Neural cell (in vitro differentiated cells): ENCODE results near the gene GSG1. TPM values are rescaled to one million over a fixed set of nuclear protein-coding genes. Genes with fewer than 3 reads are reported as not detected.

Experiments used
- H2AFZ ChIP-seq: fragments of 200-600, 300-800 bp; sonication (generic), shearing (Covaris generic); 2 replicates; pipeline ENCODE4 v1.6.0; 2014; ENCODE audit warnings: low read depth, mild to moderate bottlenecking, antibody characterized with exemption, low read length, moderate library complexity
- H3F3A ChIP-seq: fragments of 200-600 bp; shearing (Covaris generic); 2 replicates; pipeline ENCODE4 v1.6.1; 2016; ENCODE audit warnings: mild to moderate bottlenecking, moderate library complexity, mixed read lengths, antibody characterized with exemption, low read length; ENCODE audit not compliant: insufficient read depth, poor library complexity, severe bottlenecking
- H3K27ac ChIP-seq: fragments of 200-600, 300-800 bp; sonication (generic), shearing (Covaris generic); 2 replicates; pipeline ENCODE4 v1.5.1; 2014; ENCODE audit warnings: mild to moderate bottlenecking, low read length, moderate library complexity
- H3K27me3 ChIP-seq: fragments of 300-800, 200-600 bp; sonication (generic), shearing (Covaris generic); 2 replicates; pipeline ENCODE4 v1.6.0; 2014; ENCODE audit warnings: mild to moderate bottlenecking, low read depth, low read length, moderate library complexity; ENCODE audit not compliant: insufficient read depth
- H3K36me3 ChIP-seq: fragments of 300-800, 200-600 bp; sonication (generic), shearing (Covaris generic); 2 replicates; pipeline ENCODE4 v1.5.1; 2014; ENCODE audit warnings: mild to moderate bottlenecking, antibody characterized with exemption, low read length, moderate library complexity; ENCODE audit not compliant: insufficient read depth
- H3K4me2 ChIP-seq: fragments of 300-800, 200-600 bp; sonication (generic), shearing (Covaris generic); 2 replicates; pipeline ENCODE4 v1.6.0; 2014; ENCODE audit warnings: mild to moderate bottlenecking, low read length
- H3K4me3 ChIP-seq: fragments of 300-800, 200-600 bp; sonication (generic), shearing (Covaris generic); 2 replicates; pipeline ENCODE4 v1.5.1; 2014; ENCODE audit warnings: mild to moderate bottlenecking, low read length, moderate library complexity
- H3K79me2 ChIP-seq: fragments of 200-600 bp; shearing (Covaris generic); replicated peaks from 2 replicates; pipeline ENCODE4 v1.6.0; 2014; ENCODE audit warnings: mild to moderate bottlenecking, low read length, moderate library complexity; ENCODE audit not compliant: insufficient read depth
- H3K9ac ChIP-seq: fragments of 300-800, 200-600 bp; sonication (generic), shearing (Covaris generic); 2 replicates; pipeline ENCODE4 v1.6.1; 2016; ENCODE audit warnings: mild to moderate bottlenecking, low read length, mixed read lengths
- H3K9me2 ChIP-seq: fragments of 200-600 bp; shearing (Covaris generic); 2 replicates; pipeline ENCODE4 v1.6.1; 2016; ENCODE audit warnings: mild to moderate bottlenecking, low read length, mixed read lengths; ENCODE audit not compliant: insufficient read depth
- H3K9me3 ChIP-seq: fragments of 200-600, 300-800 bp; sonication (generic), shearing (Covaris generic); 2 replicates; pipeline ENCODE4 v1.6.1; 2016; ENCODE audit warnings: mild to moderate bottlenecking, mixed run types, low read length, moderate library complexity, mixed read lengths
- H4K20me1 ChIP-seq: fragments of 200-600 bp; shearing (Covaris generic); 2 replicates; pipeline ENCODE4 v1.6.1; 2016; ENCODE audit warnings: mild to moderate bottlenecking, mixed run types; ENCODE audit not compliant: insufficient read depth
- CTCF ChIP-seq: fragments of 450-650 bp; IDR thresholded peaks from 2 replicates; pipeline ENCODE4 v1.5.1; 2014; ENCODE audit warnings: antibody characterized with exemption, mild to moderate bottlenecking, moderate library complexity; ENCODE audit not compliant: poor library complexity, severe bottlenecking
- EP300 ChIP-seq: fragments of 450-650 bp; conservative IDR thresholded peaks from 2 replicates; pipeline ENCODE4 v1.6.1; 2014; ENCODE audit warnings: antibody characterized with exemption, mild to moderate bottlenecking, moderate library complexity; ENCODE audit not compliant: poor library complexity, severe bottlenecking
- EZH2 ChIP-seq: fragments of 200-600, 300-800 bp; shearing (Covaris generic), sonication (generic); IDR thresholded peaks from 2 replicates; pipeline ENCODE4 v1.6.1; 2014; ENCODE audit warnings: antibody characterized with exemption, low read length, borderline replicate concordance, mild to moderate bottlenecking; ENCODE audit not compliant: insufficient read depth, poor library complexity, severe bottlenecking
- MXI1 ChIP-seq: fragments of 450-650 bp; conservative IDR thresholded peaks from 2 replicates; pipeline ENCODE4 v1.6.1; 2014; ENCODE audit warnings: antibody characterized with exemption, mild to moderate bottlenecking; ENCODE audit not compliant: poor library complexity, severe bottlenecking
- POLR2AphosphoS5 ChIP-seq: IDR thresholded peaks from 2 replicates; pipeline ENCODE4 v1.6.1; 2012
- RAD21 ChIP-seq: fragments of 450-650 bp; conservative IDR thresholded peaks from 2 replicates; pipeline ENCODE4 v1.6.1; 2014; ENCODE audit warnings: antibody characterized with exemption, mild to moderate bottlenecking, moderate library complexity
- REST ChIP-seq: IDR thresholded peaks from 2 replicates; pipeline ENCODE4 v1.6.1; 2012; ENCODE audit warnings: borderline replicate concordance
- SMC3 ChIP-seq: fragments of 450-650 bp; conservative IDR thresholded peaks from 2 replicates; pipeline ENCODE4 v1.6.1; 2014; ENCODE audit warnings: antibody characterized with exemption, mild to moderate bottlenecking, moderate library complexity; ENCODE audit not compliant: poor library complexity
- TAF1 ChIP-seq: IDR thresholded peaks from 2 replicates; pipeline ENCODE4 v1.6.1; 2012; ENCODE audit warnings: low read depth
- polyA plus RNA-seq: library from polyadenylated mRNA; depleted of rRNA; stranded (reverse); fragments of >200 nt; gene quantifications from 2 replicates; pipeline ENCODE4 v1.2.3, GENCODE V29; 2014

The GSG1 gene
- polyA plus RNA-seq, 1 donor from 2014 or later, result 0.17 TPM

- H3K9me2 ChIP-seq, result no peaks in the 10 kb centered on the region
- H3K4me2 ChIP-seq, result no peak overlapping the region
- no peak overlapping the region for H3K27ac ChIP-seq
- no peaks in the 10 kb centered on the region for H3K79me2 ChIP-seq
- H2AFZ ChIP-seq, result no peak overlapping the region
- H3K4me3 ChIP-seq, result no peak overlapping the region
- TF ChIP-seq REST (no peak), RAD21 (no peak), TAF1 (no peak), POLR2AphosphoS5 (no peak), SMC3 (no peak), EP300 (no peak), EZH2 (no peak), MXI1 (no peak), CTCF (no peak)
- no peaks in the 10 kb centered on the region for H3F3A ChIP-seq
- H4K20me1 ChIP-seq, result no peaks in the 10 kb centered on the region
- H3K9ac ChIP-seq, result no peak overlapping the region
- H3K36me3 ChIP-seq, result peaks cover 16% of the 10 kb centered on the region
- no peaks in the 10 kb centered on the region for H3K9me3 ChIP-seq
- no peaks in the 10 kb centered on the region for H3K27me3 ChIP-seq
These were observed 23.2 kb downstream of the GSG1 start for GRCh38 chr12:13080266-13080665.

GRCh38 chr12:13079440-13079906 is 24.0 kb downstream of the GSG1 start:
- H2AFZ ChIP-seq, result no peak overlapping the region
- no peaks in the 10 kb centered on the region for H3K27me3 ChIP-seq
- H3K9ac ChIP-seq, result no peak overlapping the region
- TF ChIP-seq MXI1 (no peak), EZH2 (no peak), EP300 (no peak), POLR2AphosphoS5 (no peak)
- no peaks in the 10 kb centered on the region for H3K9me3 ChIP-seq
- H3K9me2 ChIP-seq, result no peaks in the 10 kb centered on the region
- H3K4me3 ChIP-seq, result no peak overlapping the region
- peaks cover 10% of the 10 kb centered on the region for H3K36me3 ChIP-seq
- H3K4me2 ChIP-seq, result no peak overlapping the region
- no peak overlapping the region for H3K27ac ChIP-seq
- no peaks in the 10 kb centered on the region for H4K20me1 ChIP-seq
- no peaks in the 10 kb centered on the region for H3F3A ChIP-seq
- no peaks in the 10 kb centered on the region for H3K79me2 ChIP-seq
